OCI-LY3 (cell line): ENCODE results near the gene IRF5.

Source experiments
- H2AFZ ChIP-seq: fragments of 200-600, 300-600 bp; shearing (Covaris generic); 2 replicates; pipeline ENCODE4 v1.6.0; 2014; ENCODE audit warnings: antibody characterized with exemption, low read depth, low read length
- H3K27ac ChIP-seq: fragments of 200-600, 300-600 bp; sonication (generic); 2 replicates; pipeline ENCODE4 v1.5.1; 2014; ENCODE audit warnings: mild to moderate bottlenecking, low read length, moderate library complexity, mixed read lengths
- H3K27me3 ChIP-seq: fragments of 200-600, 300-600 bp; sonication (generic); 2 replicates; pipeline ENCODE4 v1.6.1; 2014; ENCODE audit warnings: low read depth, low read length, mixed read lengths
- H3K36me3 ChIP-seq: fragments of 200-600, 300-600 bp; sonication (generic); replicated peaks from 2 replicates; pipeline ENCODE3; 2014; ENCODE audit warnings: low read depth, low read length, mixed read lengths
- H3K4me1 ChIP-seq: fragments of 300-600, 200-600 bp; sonication (generic); 2 replicates; pipeline ENCODE4 v1.6.1; 2014; ENCODE audit warnings: low read length, mixed read lengths
- H3K4me2 ChIP-seq: fragments of 200-600, 300-600 bp; sonication (generic); 2 replicates; pipeline ENCODE4 v1.6.1; 2014; ENCODE audit warnings: low read length, mixed read lengths
- H3K4me3 ChIP-seq: fragments of 300-600, 200-600 bp; sonication (generic); 2 replicates; pipeline ENCODE4 v1.5.1; 2014; ENCODE audit warnings: antibody characterized with exemption, mild to moderate bottlenecking, low read length, moderate library complexity
- H3K79me2 ChIP-seq: fragments of 300-600, 200-600 bp; shearing (Covaris generic); 2 replicates; pipeline ENCODE4 v1.6.1; 2014; ENCODE audit warnings: mild to moderate bottlenecking, low read length, mixed read lengths
- H3K9ac ChIP-seq: fragments of 300-600, 200-600 bp; shearing (Covaris generic); 2 replicates; pipeline ENCODE4 v1.6.0; 2014; ENCODE audit warnings: mild to moderate bottlenecking, low read length, moderate library complexity
- H3K9me3 ChIP-seq: fragments of 200-600, 300-600 bp; shearing (Covaris generic); 2 replicates; pipeline ENCODE4 v1.6.1; 2014; ENCODE audit warnings: low read length, mixed read lengths; ENCODE audit not compliant: insufficient read depth
- H4K20me1 ChIP-seq: fragments of 200-600, 300-600 bp; sonication (generic); 2 replicates; pipeline ENCODE4 v1.6.1; 2016; ENCODE audit warnings: low read length, mixed read lengths; ENCODE audit not compliant: insufficient read depth
- CTCF ChIP-seq: fragments of 200-600, 300-600 bp; sonication (generic); IDR thresholded peaks from 2 replicates; pipeline ENCODE4 v1.5.1; 2014; ENCODE audit warnings: antibody characterized with exemption, low read length, low read depth
- EZH2phosphoT487 ChIP-seq: fragments of 200-600 bp; shearing (Covaris generic); IDR thresholded peaks from 2 replicates; pipeline ENCODE4 v1.6.1; 2018; ENCODE audit warnings: antibody characterized with exemption, mixed run types, low read depth

The IRF5 gene

DNA sequence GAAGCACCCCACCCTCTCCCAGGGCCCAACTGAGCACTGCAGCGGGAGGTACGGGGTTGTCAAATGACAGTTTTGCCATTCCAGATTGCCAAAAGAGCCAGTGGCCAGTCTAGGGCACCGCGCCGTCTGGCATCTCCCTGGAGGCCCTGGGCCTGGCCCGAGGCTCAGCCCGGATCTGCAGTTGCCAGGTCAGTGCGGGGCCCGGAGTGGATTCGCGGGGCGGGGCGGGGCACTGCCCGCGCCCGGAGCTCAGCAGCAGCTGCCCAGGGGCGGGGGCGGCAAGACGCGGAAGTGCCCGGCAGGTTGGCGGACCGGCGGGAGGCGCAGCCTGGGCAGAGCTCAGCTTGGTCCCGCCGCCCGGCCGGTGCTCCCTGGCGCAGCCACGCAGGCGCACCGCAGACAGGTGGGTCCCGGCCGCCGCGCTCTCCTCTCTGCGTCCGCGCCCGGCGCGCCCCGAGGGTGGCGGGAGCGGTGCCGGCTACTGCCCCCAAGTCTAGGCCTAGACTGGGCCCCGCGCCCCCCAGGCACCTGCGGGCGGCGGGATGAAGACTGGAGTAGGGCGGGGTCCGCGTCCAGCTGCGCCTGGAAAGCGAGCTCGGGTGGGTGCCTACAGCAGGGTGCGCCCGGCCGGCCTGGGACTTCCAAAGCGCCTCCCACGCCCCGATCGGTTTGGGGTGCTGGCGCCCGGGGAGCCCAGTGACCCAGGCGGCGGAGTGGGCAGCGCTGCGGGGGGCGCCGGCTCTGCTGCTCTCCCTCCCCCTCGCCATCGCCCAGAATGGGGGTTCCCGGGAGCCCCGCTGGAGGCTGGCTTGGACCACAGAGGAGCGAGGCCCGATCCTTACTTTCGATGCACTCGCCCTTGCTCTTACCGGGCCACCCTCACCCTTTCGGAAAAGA is at the start of gene IRF5:
Gene IRF5 (plus strand): TSS at position 281 of the 897 bp plus-strand sequence. CDS start 4,155 bp downstream, outside the sequence.
- no peak within 1 kb of the TSS for H2AFZ ChIP-seq
- peak within 1 kb of the TSS; percentile 80 for H3K4me2 ChIP-seq
- no peaks in the 10 kb centered on the region for H3K27me3 ChIP-seq
- TF ChIP-seq CTCF: no peak
- TF ChIP-seq EZH2phosphoT487: no peak
- peak within 1 kb of the TSS; percentile 97 for H3K4me3 ChIP-seq
- H3K36me3 ChIP-seq: peaks cover 25% of the 10 kb centered on the region
- H3K4me1 ChIP-seq: peaks cover 73% of the 10 kb centered on the region
- H3K27ac ChIP-seq: peak within 1 kb of the TSS; percentile 97
- peaks cover 80% of the 10 kb centered on the region for H3K79me2 ChIP-seq
- H3K9me3 ChIP-seq: no peaks in the 10 kb centered on the region
- H4K20me1 ChIP-seq: peaks cover 10% of the 10 kb centered on the region
- peak within 1 kb of the TSS; percentile 99 for H3K9ac ChIP-seq

DNA sequence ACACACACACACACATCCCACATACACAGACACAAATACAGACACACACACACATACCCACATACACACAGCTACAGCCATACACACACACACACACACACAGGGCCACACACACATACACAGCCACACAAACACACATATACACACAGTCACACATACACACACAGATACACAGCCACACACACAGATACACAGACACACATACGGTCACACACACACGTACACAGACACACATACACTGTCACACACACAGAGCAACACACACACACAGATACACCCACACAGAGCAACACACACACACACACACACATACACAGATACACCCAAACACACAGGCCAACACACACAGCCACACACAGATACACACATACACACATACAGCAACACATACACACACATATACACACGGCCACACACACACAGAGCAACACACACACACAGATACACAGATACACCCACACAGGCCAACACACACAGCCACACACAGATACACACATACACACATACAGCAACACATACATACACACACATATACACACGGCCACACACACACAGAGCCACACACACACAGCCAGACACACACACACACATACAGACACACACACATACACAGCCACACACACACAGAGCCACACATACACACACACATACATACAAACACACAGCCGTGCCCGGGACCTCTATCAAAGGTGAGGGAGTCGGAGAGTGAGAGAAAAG is 49.5 kb upstream of the IRF5 start:
- no peak overlapping the region for H3K4me3 ChIP-seq
- H3K9ac ChIP-seq: no peak overlapping the region
- peaks cover 8% of the 10 kb centered on the region; the same call in 1 of the 2 replicates for H3K4me1 ChIP-seq
- H2AFZ ChIP-seq: no peak overlapping the region
- H3K36me3 ChIP-seq: no peaks in the 10 kb centered on the region
- no peak overlapping the region for H3K4me2 ChIP-seq
- TF ChIP-seq EZH2phosphoT487 (no peak), CTCF (no peak)
- no peaks in the 10 kb centered on the region for H3K79me2 ChIP-seq
- no peaks in the 10 kb centered on the region for H3K9me3 ChIP-seq
- no peaks in the 10 kb centered on the region for H4K20me1 ChIP-seq
- no peaks in the 10 kb centered on the region for H3K27me3 ChIP-seq
- H3K27ac ChIP-seq: no peak overlapping the region

DNA sequence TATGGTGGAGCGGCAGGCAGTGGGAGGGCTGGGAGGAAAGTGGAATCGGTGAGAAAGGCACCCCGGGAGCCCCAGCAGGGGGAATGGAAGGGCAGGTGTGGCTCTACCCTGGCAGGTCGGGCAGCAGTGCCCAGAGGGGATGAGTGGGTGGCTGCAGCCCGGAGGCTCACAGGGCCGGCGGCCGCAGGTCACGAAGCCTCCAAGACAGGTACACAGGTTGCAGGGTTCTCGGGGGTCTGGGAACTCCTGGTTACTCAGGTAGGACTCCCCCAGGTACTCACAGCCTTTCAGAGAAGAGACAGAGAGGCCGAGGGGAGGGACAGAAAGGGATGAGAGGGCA is 49.0 kb upstream of the IRF5 start:
- no peaks in the 10 kb centered on the region for H3K79me2 ChIP-seq

More for the DNA sequence above, 49.0 kb upstream of the IRF5 start:
- Histone ChIP-seq H2AFZ (no peak overlapping the region), H3K4me1 (peaks cover 5% of the 10 kb centered on the region; the same call in 1 of the 2 replicates), H3K27me3 (no peaks in the 10 kb centered on the region), H3K9me3 (no peaks in the 10 kb centered on the region), H4K20me1 (no peaks in the 10 kb centered on the region), H3K36me3 (no peaks in the 10 kb centered on the region), H3K4me3 (no peak overlapping the region), H3K9ac (no peak overlapping the region), H3K27ac (no peak overlapping the region), H3K4me2 (no peak overlapping the region)
- TF ChIP-seq CTCF: no peak
- TF ChIP-seq EZH2phosphoT487: no peak
